GM21360 (cell line): ENCODE data around the gene MACROD2.
A peak's percentile ranks its signal among the peaks of the same experiment; 100 is the strongest.

Experiments
- ATAC-seq: cut with Tn5 transposase; IDR thresholded peaks from one replicate; pipeline ENCODE4 v1.9.1; 2021; ENCODE audit warnings: mild to moderate bottlenecking, moderate library complexity; ENCODE audit not compliant: unreplicated experiment

Gene MACROD2

GRCh38 chr20:14885661-14886060 is 890.3 kb downstream of the MACROD2 start:
- ATAC-seq = no peak

- ATAC-seq = no peak
These were observed 892.8 kb downstream of the MACROD2 start for GRCh38 chr20:14888134-14888533.

GRCh38 chr20:14889496-14890255 is 894.4 kb downstream of the MACROD2 start:
- ATAC-seq = no peak

- no peak for ATAC-seq
These were observed 895.4 kb downstream of the MACROD2 start for GRCh38 chr20:14890713-14891112.

GRCh38 chr20:14892782-14893181 is 897.5 kb downstream of the MACROD2 start:
- no peak for ATAC-seq

- ATAC-seq = no peak
These were observed 901.3 kb downstream of the MACROD2 start for GRCh38 chr20:14896569-14896968.

GRCh38 chr20:14897608-14898007 is 902.3 kb downstream of the MACROD2 start:
- no peak for ATAC-seq

- peak; percentile 90 for ATAC-seq
These were observed 907.2 kb downstream of the MACROD2 start for GRCh38 chr20:14902432-14903089.

- ATAC-seq = no peak
These were observed 911.7 kb downstream of the MACROD2 start for GRCh38 chr20:14906908-14907434.

GRCh38 chr20:14910126-14910525 is 914.8 kb downstream of the MACROD2 start:
- ATAC-seq = no peak

- no peak for ATAC-seq
These were observed 918.7 kb downstream of the MACROD2 start for GRCh38 chr20:14913896-14914620.

GRCh38 chr20:14914633-14915032 is 919.3 kb downstream of the MACROD2 start:
- no peak for ATAC-seq

GRCh38 chr20:14915356-14915755 is 920.0 kb downstream of the MACROD2 start:
- no peak for ATAC-seq

GRCh38 chr20:14916360-14916920 is 921.1 kb downstream of the MACROD2 start:
- no peak for ATAC-seq

GRCh38 chr20:14918281-14918680 is 923.0 kb downstream of the MACROD2 start:
- ATAC-seq = no peak

GRCh38 chr20:14918976-14919375 is 923.7 kb downstream of the MACROD2 start:
- no peak for ATAC-seq

GRCh38 chr20:14919501-14920081 is 924.3 kb downstream of the MACROD2 start:
- ATAC-seq = no peak

- ATAC-seq = no peak
These were observed 926.2 kb downstream of the MACROD2 start for GRCh38 chr20:14921513-14921912.

GRCh38 chr20:14922503-14923267 is 927.4 kb downstream of the MACROD2 start:
- ATAC-seq = no peak

GRCh38 chr20:14924433-14924832 is 929.1 kb downstream of the MACROD2 start:
- no peak for ATAC-seq
